ENCODE measurements around the gene TRAFD1. TPM values are rescaled to one million over a fixed set of nuclear protein-coding genes. Genes with fewer than 3 reads are reported as not detected.

Gene TRAFD1
- total RNA-seq, 1 experiment from 2014 or later = 23.4 TPM

GRCh38 chr12:112116232-112117060, 8.9 kb upstream of the TRAFD1 start:
- CTCF ChIA-PET = interaction anchor here (0.7 to 6.0 kb wide), 2 partner anchors 8 to 137 kb away, joined by 3 to 95 read pairs; partner anchors contain the start of gene TRAFD1
- Mint-ChIP-seq H3K4me1 (ENCODE audit: insufficient read depth, unreplicated experiment) (peaks cover 18% of the 10 kb centered on the region), H3K36me3 (ENCODE audit: insufficient read depth, unreplicated experiment) (no peaks in the 10 kb centered on the region), H3K4me3 (ENCODE audit: unreplicated experiment) (peak overlapping the region; percentile 28), H3K9me3 (ENCODE audit: unreplicated experiment) (no peaks in the 10 kb centered on the region), H3K27ac (ENCODE audit: low read depth, unreplicated experiment) (peak overlapping the region; percentile 90), H3K27me3 (ENCODE audit: insufficient read depth, unreplicated experiment) (no peaks in the 10 kb centered on the region)
- POLR2A ChIA-PET = interaction anchor here (0.5 to 13.8 kb wide), 6 partner anchors 7 to 548 kb away, joined by 3 to 530 read pairs (median 3); partner anchors contain the start of genes NAA25 and TRAFD1
- intact Hi-C loops (cut with micrococcal nuclease) = no loop called here
- no peak for TF ChIP-seq CTCF (IDR thresholded peaks at IDR 0.05; ENCODE audit: unreplicated experiment)
- BruUV-seq (replicated peaks) = TSS peak; percentile 40
- DNase-seq (ENCODE audit: unreplicated experiment) = peak; percentile 35

GRCh38 chr12:112117685-112118084, 7.7 kb upstream of the TRAFD1 start:
- ChIA-PET POLR2A (interaction anchor here (0.6 to 13.8 kb wide), 7 partner anchors 8 to 1614 kb away, joined by 3 to 530 read pairs (median 3); partner anchors contain the start of genes NAA25 and TRAFD1), CTCF (no interaction called here)
- H3K4me1 Mint-ChIP-seq (ENCODE audit: insufficient read depth, unreplicated experiment) = peaks cover 19% of the 10 kb centered on the region
- no peak for TF ChIP-seq CTCF (IDR thresholded peaks at IDR 0.05; ENCODE audit: unreplicated experiment)
- H3K27me3 Mint-ChIP-seq (ENCODE audit: insufficient read depth, unreplicated experiment) = no peaks in the 10 kb centered on the region
- H3K27ac Mint-ChIP-seq (ENCODE audit: low read depth, unreplicated experiment) = no peak overlapping the region
- DNase-seq (ENCODE audit: unreplicated experiment) = no peak
- no TSS peak for BruUV-seq (replicated peaks)
- H3K4me3 Mint-ChIP-seq (ENCODE audit: unreplicated experiment) = no peak overlapping the region
- intact Hi-C loops (cut with micrococcal nuclease) = no loop called here
- H3K36me3 Mint-ChIP-seq (ENCODE audit: insufficient read depth, unreplicated experiment) = no peaks in the 10 kb centered on the region
- no peaks in the 10 kb centered on the region for H3K9me3 Mint-ChIP-seq (ENCODE audit: unreplicated experiment)

GRCh38 chr12:112121780-112122565, 3.4 kb upstream of the TRAFD1 start:
- Mint-ChIP-seq H3K36me3 (ENCODE audit: insufficient read depth, unreplicated experiment) (no peaks in the 10 kb centered on the region), H3K27ac (ENCODE audit: low read depth, unreplicated experiment) (peak overlapping the region; percentile 96), H3K27me3 (ENCODE audit: insufficient read depth, unreplicated experiment) (no peaks in the 10 kb centered on the region), H3K4me3 (ENCODE audit: unreplicated experiment) (peak overlapping the region; percentile 62), H3K4me1 (ENCODE audit: insufficient read depth, unreplicated experiment) (peaks cover 18% of the 10 kb centered on the region), H3K9me3 (ENCODE audit: unreplicated experiment) (no peaks in the 10 kb centered on the region)
- intact Hi-C loops (cut with micrococcal nuclease) = no loop called here
- ChIA-PET POLR2A (interaction anchor here (0.5 to 15.7 kb wide), 10 partner anchors 10 to 524 kb away, joined by 3 to 530 read pairs (median 4); partner anchors contain the start of genes ACAD10, BRAP, ERP29 and NAA25), CTCF (interaction anchor here (0.6 to 9.6 kb wide), 6 partner anchors 8 to 136 kb away, joined by 3 to 95 read pairs (median 3); no protein-coding TSS in a partner anchor)
- no peak for TF ChIP-seq CTCF (IDR thresholded peaks at IDR 0.05; ENCODE audit: unreplicated experiment)
- DNase-seq (ENCODE audit: unreplicated experiment) = peak; percentile 92
- no TSS peak for BruUV-seq (replicated peaks)
